HEK293T (cell line): ENCODE data around the gene ADGRG1.

Source experiments
- FOXA1 ChIP-seq: fragments of 450-650 bp; IDR thresholded peaks from 2 replicates; pipeline ENCODE4 v1.6.1; 2016; ENCODE audit warnings: mild to moderate bottlenecking
- L3MBTL2 ChIP-seq: fragments of 450-650 bp; conservative IDR thresholded peaks from 2 replicates; pipeline ENCODE4 v1.6.1; 2016; ENCODE audit warnings: mild to moderate bottlenecking
- SP1 ChIP-seq: fragments of 450-650 bp; IDR thresholded peaks from 2 replicates; pipeline ENCODE4 v1.6.1; 2017
- ZNF384 ChIP-seq: fragments of 450-650 bp; IDR thresholded peaks from 2 replicates; pipeline ENCODE4 v1.6.1; 2016

GRCh38 chr16:57593990-57594389 is 34.4 kb upstream of the ADGRG1 start:
- no peak for TF ChIP-seq ZNF384
- no peak for TF ChIP-seq SP1
- TF ChIP-seq FOXA1, result no peak
- TF ChIP-seq L3MBTL2, result no peak
